ENCODE measurements around the gene FGF8. TPM values are rescaled to one million over a fixed set of nuclear protein-coding genes. Genes with fewer than 3 reads are reported as not detected.

Gene FGF8
- total and polyA plus RNA-seq, 2 of the 13 experiments (the other 11 are each of a cell fraction or from before 2014, with no cell fraction given): not detected

GRCh38 chr10:101818119-101818871 is 42.4 kb upstream of the FGF8 start, which contains the start of gene OGA (continued):
- TF ChIP-seq IRF1 (CRISPR knock-in tag; IDR thresholded peaks at IDR 0.05; ENCODE audit: low read depth) (no peak), RERE (CRISPR knock-in tag; IDR thresholded peaks at IDR 0.05; ENCODE audit: low read depth) (no peak), ZNF101 (CRISPR knock-in tag; IDR thresholded peaks at IDR 0.05; ENCODE audit: borderline replicate concordance, low read depth) (no peak), GFI1 (CRISPR knock-in tag; IDR thresholded peaks at IDR 0.05; ENCODE audit: borderline replicate concordance) (peak; percentile 14; the same call in 1 of the 2 replicates), POGZ (CRISPR knock-in tag; IDR thresholded peaks at IDR 0.05) (peak; percentile 57), ZNF510 (CRISPR knock-in tag; IDR thresholded peaks at IDR 0.05; ENCODE audit: low read depth) (no peak), BRF2 (CRISPR knock-in tag; IDR thresholded peaks at IDR 0.05) (no peak), ZNF562 (CRISPR knock-in tag; IDR thresholded peaks at IDR 0.05; ENCODE audit: borderline replicate concordance) (no peak), HOXA9 (CRISPR knock-in tag; IDR thresholded peaks at IDR 0.05; ENCODE audit: borderline replicate concordance) (no peak), ZFY (CRISPR knock-in tag; IDR thresholded peaks at IDR 0.05) (no peak; the same call in 1 of the 2 replicates), NFAT5 (CRISPR knock-in tag; IDR thresholded peaks at IDR 0.05) (no peak), REPIN1 (CRISPR knock-in tag; IDR thresholded peaks at IDR 0.05; ENCODE audit: borderline replicate concordance, low read depth) (peak; percentile 60; the same call in 1 of the 2 replicates), ELF1 (CRISPR knock-in tag; IDR thresholded peaks at IDR 0.05) (peak; percentile 87)
